ENCODE results near the gene KIF26A.

DNA sequence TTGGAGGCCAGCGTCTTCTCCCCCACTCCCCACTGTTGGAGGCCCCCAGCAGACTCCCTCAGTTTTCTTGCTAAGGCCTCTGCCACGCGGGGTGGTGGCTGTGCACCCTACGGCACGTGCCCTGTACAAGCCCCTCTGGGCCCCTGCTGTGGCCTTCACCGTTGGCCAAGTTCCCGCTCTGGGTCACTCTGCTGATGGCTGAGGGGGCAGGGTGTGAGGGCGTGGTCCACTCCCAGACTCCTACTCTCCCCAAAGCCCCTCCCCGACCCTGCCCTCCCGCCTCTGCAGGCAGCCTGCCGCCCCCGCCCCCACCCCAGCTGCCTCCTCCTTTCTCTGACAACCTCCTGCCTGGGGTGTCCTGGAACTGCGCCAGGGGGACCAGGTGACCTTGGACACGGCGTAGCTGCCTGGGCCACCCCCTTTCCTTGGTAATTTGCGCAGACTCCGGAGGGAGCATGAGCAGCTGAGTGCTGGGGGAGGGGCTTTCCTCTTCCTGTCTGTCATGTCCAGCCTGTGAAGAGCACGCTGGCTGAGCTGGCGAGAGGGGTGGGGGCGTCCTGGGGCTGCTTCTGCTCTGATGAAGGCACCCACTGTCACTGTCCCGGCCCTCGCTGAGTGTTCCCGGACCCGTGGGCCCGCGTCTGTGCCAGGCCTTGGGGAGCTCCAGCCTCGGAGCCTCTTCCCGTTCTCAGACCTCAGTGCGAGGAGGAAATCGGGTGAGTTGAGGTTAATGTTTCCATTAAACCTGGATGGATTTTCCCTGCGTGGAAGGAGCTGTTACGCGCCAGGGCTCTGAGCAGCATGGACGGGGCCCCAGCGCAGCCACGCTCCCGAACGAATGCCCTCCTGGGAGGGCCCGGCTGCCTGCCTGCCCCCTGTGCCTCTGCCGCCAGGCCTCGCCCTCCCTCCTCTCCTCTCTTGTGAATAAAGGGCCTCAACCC, 85.0 kb downstream of the KIF26A start:
- TF ChIP-seq POLR2A (IDR thresholded peaks at IDR 0.05): no peak
- TF ChIP-seq, protein P1, sequence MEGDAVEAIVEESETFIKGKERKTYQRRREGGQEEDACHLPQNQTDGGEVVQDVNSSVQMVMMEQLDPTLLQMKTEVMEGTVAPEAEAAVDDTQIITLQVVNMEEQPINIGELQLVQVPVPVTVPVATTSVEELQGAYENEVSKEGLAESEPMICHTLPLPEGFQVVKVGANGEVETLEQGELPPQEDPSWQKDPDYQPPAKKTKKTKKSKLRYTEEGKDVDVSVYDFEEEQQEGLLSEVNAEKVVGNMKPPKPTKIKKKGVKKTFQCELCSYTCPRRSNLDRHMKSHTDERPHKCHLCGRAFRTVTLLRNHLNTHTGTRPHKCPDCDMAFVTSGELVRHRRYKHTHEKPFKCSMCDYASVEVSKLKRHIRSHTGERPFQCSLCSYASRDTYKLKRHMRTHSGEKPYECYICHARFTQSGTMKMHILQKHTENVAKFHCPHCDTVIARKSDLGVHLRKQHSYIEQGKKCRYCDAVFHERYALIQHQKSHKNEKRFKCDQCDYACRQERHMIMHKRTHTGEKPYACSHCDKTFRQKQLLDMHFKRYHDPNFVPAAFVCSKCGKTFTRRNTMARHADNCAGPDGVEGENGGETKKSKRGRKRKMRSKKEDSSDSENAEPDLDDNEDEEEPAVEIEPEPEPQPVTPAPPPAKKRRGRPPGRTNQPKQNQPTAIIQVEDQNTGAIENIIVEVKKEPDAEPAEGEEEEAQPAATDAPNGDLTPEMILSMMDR (IDR thresholded peaks at IDR 0.05): no peak
